Stimulated activated memory B cell treated with anti-CD40 and anti-IgM and Interleukin-4, amounts not matched to agents 10 μg/mL and 1 μg/mL and 100 μg/mL, for 72 hours (primary cell): Measurements from ENCODE around the gene ITPR1.

Experiments used
- ATAC-seq: fragments of 150-1000 bp; cut with Tn5 transposase; 2 replicates; pipeline ENCODE4 v1.10.0; 2021
- H3K27ac Mint-ChIP-seq: one replicate; pipeline ENCODE4 v1.8.0; 2022; ENCODE audit warnings: mild to moderate bottlenecking, mixed read lengths
- H3K27me3 Mint-ChIP-seq: one replicate; pipeline ENCODE4 v1.8.0; 2022; ENCODE audit warnings: mixed read lengths
- H3K36me3 Mint-ChIP-seq: one replicate; pipeline ENCODE4 v1.8.0; 2022; ENCODE audit warnings: mixed read lengths
- H3K4me1 Mint-ChIP-seq: one replicate; pipeline ENCODE4 v1.8.0; 2022; ENCODE audit warnings: mixed read lengths
- H3K4me3 Mint-ChIP-seq: one replicate; pipeline ENCODE4 v1.8.0; 2022; ENCODE audit warnings: mild to moderate bottlenecking, moderate library complexity, mixed read lengths
- H3K9me3 Mint-ChIP-seq: one replicate; pipeline ENCODE4 v1.8.0; 2022; ENCODE audit warnings: mixed read lengths

The ITPR1 gene

DNA sequence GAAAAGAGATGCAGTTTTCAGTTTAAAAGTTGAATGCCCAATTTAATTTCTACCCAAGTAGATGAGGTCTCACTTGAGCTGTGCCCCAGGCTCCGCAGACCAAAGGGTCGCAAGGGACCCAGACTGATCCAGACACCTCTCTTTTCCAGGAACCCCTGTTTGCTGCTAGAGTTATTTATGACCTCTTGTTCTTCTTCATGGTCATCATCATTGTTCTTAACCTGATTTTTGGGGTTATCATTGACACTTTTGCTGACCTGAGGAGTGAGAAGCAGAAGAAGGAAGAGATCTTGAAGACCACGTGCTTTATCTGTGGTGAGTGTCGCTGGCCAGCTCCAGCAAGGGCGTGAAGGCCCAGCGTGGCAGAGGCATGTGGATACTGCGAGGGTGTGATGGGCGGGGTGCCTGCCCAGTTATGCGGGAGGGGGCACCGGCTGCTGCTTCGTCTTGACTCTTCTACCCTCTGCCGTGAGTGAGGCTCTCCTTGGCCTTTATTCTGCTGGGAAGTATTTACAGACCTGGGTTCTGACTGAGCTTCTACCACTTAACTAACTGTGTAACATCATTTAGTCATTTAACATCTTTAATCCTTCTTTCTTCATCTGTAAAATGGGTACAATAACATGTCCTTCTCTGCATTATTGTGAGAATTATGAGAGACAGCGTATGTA is 321.9 kb downstream of the ITPR1 start:
- Mint-ChIP-seq H3K36me3 (peaks cover 96% of the 10 kb centered on the region), H3K27ac (no peak overlapping the region), H3K9me3 (no peaks in the 10 kb centered on the region), H3K4me3 (no peak overlapping the region), H3K4me1 (peaks cover 7% of the 10 kb centered on the region), H3K27me3 (no peaks in the 10 kb centered on the region)
- ATAC-seq, result no peak

DNA sequence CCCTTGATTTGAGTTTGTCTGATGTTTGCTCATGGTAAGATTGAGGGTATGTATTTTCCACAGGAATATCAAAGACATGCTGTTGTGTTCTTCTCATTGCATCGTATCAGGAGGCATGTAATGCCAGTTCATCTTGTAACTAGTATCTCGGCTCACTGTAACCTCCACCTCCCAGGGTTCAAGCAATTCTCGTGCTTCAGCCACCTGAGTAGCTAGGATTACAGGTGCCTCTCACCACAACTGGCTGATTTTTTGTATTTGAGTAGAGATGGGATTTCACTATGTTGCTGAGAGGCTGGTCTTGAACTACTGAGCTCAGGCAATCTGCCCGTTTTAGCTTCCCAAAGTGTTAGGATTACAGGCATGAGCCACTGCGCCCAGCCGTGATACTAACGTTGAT is 323.2 kb downstream of the ITPR1 start:
- Mint-ChIP-seq H3K9me3 (no peaks in the 10 kb centered on the region), H3K27me3 (no peaks in the 10 kb centered on the region), H3K27ac (no peak overlapping the region), H3K4me1 (peaks cover 20% of the 10 kb centered on the region), H3K36me3 (peaks cover 96% of the 10 kb centered on the region), H3K4me3 (no peak overlapping the region)
- ATAC-seq, result no peak

DNA sequence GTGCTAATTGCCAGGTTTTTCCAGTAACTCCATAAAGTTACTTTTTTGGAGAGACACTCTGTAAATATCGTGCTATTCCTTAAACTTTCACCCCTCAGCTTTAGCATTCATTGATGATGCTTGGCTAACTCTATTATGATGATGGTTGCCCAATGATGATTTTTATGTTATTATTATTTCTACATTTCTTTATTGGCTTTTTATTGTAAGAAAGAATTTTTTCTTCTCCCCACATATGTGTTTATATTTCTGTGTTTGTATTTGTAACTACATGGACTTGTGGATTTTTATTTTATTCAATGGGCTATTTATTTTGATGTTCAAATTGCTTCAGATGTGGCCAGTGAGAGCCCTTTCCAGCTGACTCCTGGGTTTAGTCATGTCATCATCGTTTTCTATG is 323.6 kb downstream of the ITPR1 start:
- H3K4me3 Mint-ChIP-seq, result no peak overlapping the region

DNA sequence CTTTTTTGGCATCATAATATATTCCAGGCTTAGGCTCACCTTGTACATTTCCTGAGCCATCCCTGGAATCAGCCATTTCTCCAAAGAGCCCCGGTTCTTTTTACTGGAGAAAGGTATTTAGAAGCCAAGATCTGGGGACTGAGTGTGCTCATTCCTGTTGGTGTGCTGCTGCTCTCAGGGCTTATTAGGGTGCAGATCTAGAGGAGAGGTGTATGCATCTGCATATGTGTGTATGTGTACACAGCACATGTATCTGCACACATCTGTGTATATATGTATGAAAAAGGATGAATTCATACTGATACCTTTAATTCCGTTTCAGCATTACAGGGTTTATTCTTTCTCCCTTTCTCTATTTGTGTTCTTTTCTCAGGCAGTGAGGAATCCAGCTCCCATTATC is 324.0 kb downstream of the ITPR1 start:
- Mint-ChIP-seq H3K9me3 (no peaks in the 10 kb centered on the region), H3K27me3 (no peaks in the 10 kb centered on the region)

More for the DNA sequence above, 323.6 kb downstream of the ITPR1 start:
- Mint-ChIP-seq H3K36me3 (peaks cover 96% of the 10 kb centered on the region), H3K27me3 (no peaks in the 10 kb centered on the region), H3K27ac (peak overlapping the region; percentile 4), H3K9me3 (no peaks in the 10 kb centered on the region), H3K4me1 (peaks cover 24% of the 10 kb centered on the region)
- ATAC-seq, result no peak

DNA sequence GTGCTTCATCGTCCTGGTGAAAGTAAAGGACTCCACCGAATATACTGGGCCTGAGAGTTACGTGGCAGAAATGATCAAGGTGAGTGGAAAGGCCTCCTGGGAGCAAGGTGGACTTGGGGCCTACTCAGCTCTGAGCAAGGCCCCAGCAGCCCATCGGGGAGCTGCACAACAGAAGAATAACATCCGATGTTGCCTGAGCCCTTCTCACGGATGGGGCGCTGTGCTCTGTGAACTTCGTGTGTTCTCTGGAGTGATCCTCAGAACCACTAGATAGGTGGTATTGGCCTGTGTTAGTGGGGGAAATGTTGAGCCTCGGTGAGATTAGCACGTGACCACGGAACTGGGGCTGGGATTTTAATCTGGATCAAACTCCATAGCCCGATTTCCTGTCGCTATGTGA is 325.0 kb downstream of the ITPR1 start:
- no peak overlapping the region for H3K4me3 Mint-ChIP-seq
- H3K9me3 Mint-ChIP-seq, result no peaks in the 10 kb centered on the region
- H3K27ac Mint-ChIP-seq, result no peak overlapping the region
- no peaks in the 10 kb centered on the region for H3K27me3 Mint-ChIP-seq
- no peak for ATAC-seq
- peaks cover 31% of the 10 kb centered on the region for H3K4me1 Mint-ChIP-seq
- H3K36me3 Mint-ChIP-seq, result peaks cover 97% of the 10 kb centered on the region

More for the DNA sequence above, 324.0 kb downstream of the ITPR1 start:
- Mint-ChIP-seq H3K4me3 (no peak overlapping the region), H3K4me1 (peaks cover 28% of the 10 kb centered on the region), H3K36me3 (peaks cover 97% of the 10 kb centered on the region), H3K27ac (peak overlapping the region; percentile 4)
- no peak for ATAC-seq

DNA sequence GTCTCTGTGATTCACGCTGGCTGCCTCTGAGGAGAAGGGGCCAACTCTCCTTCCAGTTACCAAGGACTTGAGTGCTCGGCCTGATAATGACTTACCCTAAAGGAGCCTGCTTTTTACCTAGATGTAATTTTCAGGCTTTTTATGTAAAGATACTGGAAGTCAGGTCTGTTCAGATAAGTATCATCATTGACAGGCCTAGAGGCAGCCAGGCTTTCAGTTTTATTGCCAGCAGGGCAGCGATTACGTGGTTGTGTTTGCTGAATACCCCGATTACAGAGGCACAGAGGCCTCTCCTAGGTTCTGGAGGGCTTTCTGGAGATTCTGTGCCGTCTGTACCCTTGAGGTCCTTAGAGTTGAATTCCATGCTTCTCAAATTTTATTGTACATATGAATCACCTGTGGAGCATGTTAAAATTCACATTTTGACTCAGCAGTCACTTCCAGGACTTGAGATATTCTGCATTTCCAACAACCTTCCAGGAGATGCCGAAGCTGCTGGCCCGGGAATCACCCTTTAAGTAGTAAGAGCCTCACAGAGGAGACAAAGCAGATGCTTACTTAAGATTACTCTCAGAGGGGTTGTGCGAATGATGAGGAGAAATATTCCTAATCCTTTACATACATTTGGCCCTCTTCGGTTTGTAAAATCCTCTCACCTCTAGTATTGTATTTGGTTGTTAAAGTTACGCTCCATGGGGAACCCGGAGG is 326.0 kb downstream of the ITPR1 start:
- Mint-ChIP-seq H3K4me3 (no peak overlapping the region), H3K27me3 (no peaks in the 10 kb centered on the region), H3K27ac (peak overlapping the region; percentile 80), H3K9me3 (no peaks in the 10 kb centered on the region), H3K4me1 (peaks cover 41% of the 10 kb centered on the region), H3K36me3 (peaks cover 97% of the 10 kb centered on the region)
- no peak for ATAC-seq

DNA sequence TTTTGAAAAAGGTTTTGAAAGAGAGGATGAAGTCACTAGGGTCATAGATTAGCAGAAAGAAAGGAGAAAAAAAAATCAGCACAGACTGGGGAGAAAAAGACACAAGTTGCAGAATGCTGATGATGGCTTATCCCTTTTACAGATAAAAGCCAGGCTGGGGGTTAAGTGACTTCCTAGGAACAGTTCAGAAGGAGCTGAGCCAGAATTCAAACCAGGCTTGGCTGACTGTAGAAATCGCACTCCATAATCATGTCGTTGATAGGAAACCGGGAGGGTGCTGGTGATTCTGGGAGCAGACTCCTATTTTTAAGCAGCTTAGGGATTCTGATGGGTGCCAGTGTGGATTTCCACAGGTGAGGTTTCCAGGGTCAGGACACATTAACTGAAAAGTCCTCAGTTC is 326.6 kb downstream of the ITPR1 start:
- H3K4me1 Mint-ChIP-seq, result peaks cover 47% of the 10 kb centered on the region

DNA sequence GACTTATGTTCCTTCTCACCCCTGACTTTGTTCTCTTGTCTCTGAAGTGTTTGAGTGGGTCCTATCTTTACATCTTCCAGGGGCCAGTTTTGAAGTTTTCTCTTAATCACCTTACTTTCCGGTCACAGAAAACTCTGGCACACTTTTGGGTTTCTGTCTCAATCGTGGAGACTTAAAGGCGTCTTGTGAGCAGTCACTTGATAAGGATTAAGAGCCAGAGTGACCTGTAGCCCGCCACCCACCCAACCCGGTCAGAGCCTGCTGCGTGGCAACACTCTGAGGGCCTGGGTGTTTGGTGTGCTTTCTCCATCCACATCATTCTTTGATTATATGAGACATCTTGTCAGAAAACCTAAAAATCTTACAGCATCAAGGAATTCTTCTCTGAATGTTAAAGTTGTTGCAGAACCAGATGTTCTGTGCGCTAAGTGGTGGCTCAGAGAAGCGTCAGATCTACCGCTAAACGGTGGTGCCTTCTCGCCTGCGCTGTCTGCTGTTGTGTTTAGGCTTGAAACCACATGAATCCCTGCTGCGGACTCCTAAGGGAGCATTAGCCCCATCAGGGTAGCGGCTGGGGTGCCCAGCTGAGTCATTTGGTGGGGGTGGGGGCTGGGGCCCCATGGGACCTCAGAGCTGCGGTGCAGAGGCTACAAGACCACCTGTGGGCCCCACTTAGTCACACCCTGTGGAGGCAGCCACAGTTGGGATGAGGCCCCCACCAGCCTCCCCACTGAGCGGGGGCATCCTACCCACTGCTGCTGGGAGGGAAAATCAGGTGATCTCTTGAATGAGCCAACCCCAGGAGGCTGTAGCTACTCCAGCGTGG is 327.4 kb downstream of the ITPR1 start:
- no peaks in the 10 kb centered on the region for H3K9me3 Mint-ChIP-seq
- H3K4me3 Mint-ChIP-seq, result no peak overlapping the region
- H3K27ac Mint-ChIP-seq, result peak overlapping the region; percentile 80
- H3K36me3 Mint-ChIP-seq, result peaks cover 97% of the 10 kb centered on the region
- H3K4me1 Mint-ChIP-seq, result peaks cover 55% of the 10 kb centered on the region
- no peaks in the 10 kb centered on the region for H3K27me3 Mint-ChIP-seq
- ATAC-seq, result peak; percentile 32

More for the DNA sequence above, 326.6 kb downstream of the ITPR1 start:
- H3K4me3 Mint-ChIP-seq, result no peak overlapping the region
- no peak for ATAC-seq
- H3K27me3 Mint-ChIP-seq, result no peaks in the 10 kb centered on the region
- peak overlapping the region; percentile 80 for H3K27ac Mint-ChIP-seq
- peaks cover 97% of the 10 kb centered on the region for H3K36me3 Mint-ChIP-seq
- no peaks in the 10 kb centered on the region for H3K9me3 Mint-ChIP-seq

DNA sequence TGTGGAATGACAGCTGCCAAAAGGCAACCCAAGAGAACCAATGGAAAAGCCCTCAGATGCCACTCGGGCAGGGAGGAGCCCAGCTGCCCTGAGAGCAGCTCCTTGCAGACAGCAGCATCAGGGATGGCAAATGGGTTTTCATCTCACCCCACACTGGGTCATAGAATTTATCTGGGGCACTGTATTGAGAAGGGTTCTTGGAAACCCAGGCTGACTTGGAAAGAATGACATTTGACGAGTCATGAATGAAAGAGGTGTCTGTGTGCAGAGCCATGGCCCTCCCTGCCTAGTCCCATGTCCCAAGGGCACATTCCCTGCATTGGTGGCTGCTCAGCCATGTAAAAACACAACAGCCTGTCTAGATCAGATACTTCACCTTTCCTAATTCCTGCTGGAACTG is 328.2 kb downstream of the ITPR1 start:
- Mint-ChIP-seq H3K9me3 (no peaks in the 10 kb centered on the region), H3K27ac (peak overlapping the region; percentile 80), H3K36me3 (peaks cover 97% of the 10 kb centered on the region), H3K4me3 (no peak overlapping the region), H3K4me1 (peaks cover 63% of the 10 kb centered on the region), H3K27me3 (no peaks in the 10 kb centered on the region)
- no peak for ATAC-seq

DNA sequence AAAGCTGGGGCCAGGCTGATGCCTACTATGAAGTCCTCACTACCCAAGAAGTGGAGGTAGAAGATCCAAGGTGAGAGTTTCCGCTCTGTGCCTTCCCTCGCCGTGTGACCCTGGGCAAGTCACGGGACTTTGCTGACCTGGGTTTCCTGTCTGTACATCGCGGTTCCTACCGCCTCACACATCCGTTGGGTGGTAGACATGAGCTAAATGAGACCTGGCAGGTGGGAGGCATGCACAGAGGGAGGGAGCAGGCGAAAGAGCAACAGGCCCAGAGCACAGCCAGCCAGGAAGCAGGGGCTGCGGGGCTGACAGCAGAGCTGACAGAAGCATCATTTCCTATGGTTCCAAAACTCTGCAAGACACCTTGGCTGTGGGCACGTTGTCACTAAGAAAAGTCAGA is 328.8 kb downstream of the ITPR1 start:
- no peak overlapping the region for H3K4me3 Mint-ChIP-seq
- H3K36me3 Mint-ChIP-seq, result peaks cover 97% of the 10 kb centered on the region
- H3K27me3 Mint-ChIP-seq, result no peaks in the 10 kb centered on the region
- peak overlapping the region; percentile 80 for H3K27ac Mint-ChIP-seq
- peak; percentile 68 for ATAC-seq
- H3K9me3 Mint-ChIP-seq, result no peaks in the 10 kb centered on the region
- H3K4me1 Mint-ChIP-seq, result peaks cover 69% of the 10 kb centered on the region

DNA sequence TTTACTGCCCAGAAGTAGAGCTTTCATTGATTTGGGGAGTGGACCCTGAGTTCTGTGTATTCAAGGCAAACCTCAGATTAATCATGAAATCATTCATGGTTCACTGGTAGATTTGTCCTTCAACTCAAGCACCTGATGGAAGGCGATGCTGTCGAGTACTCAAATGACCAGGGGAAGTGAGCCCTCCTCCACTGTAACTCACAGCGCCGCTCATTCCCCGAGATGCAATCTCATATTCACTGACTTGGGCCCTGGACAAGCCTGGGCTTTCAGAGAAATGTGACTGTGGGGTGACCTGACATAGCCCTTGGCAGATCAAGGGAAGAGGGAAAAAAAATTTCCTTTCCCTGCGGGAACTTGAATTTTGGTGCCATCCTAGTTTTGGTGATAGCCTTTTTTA is 329.4 kb downstream of the ITPR1 start:
- peaks cover 97% of the 10 kb centered on the region for H3K36me3 Mint-ChIP-seq

DNA sequence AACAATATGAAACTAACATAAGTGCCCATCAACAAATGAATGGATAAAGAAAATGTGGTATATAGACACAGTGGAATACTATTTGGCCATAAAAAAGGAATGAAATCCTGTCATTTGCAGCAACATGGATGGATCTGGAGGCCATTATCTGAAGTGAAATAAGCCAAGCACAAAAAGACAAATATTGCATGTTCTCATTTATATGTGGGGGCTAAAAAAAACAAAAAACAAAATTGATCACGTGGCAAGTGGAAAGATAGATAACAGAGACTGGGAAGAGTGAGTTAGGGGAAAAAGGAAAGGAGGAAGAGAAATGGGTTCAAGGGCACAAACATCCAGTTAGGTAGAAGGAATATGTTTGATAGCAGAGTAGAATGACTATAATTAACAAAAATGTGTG is 330.2 kb downstream of the ITPR1 start:
- H3K9me3 Mint-ChIP-seq, result no peaks in the 10 kb centered on the region
- H3K27me3 Mint-ChIP-seq, result no peaks in the 10 kb centered on the region
- no peak for ATAC-seq
- peaks cover 97% of the 10 kb centered on the region for H3K36me3 Mint-ChIP-seq
- H3K27ac Mint-ChIP-seq, result no peak overlapping the region
- H3K4me1 Mint-ChIP-seq, result peaks cover 83% of the 10 kb centered on the region
- no peak overlapping the region for H3K4me3 Mint-ChIP-seq

More for the DNA sequence above, 329.4 kb downstream of the ITPR1 start:
- peak overlapping the region; percentile 80 for H3K27ac Mint-ChIP-seq
- no peak overlapping the region for H3K4me3 Mint-ChIP-seq
- H3K27me3 Mint-ChIP-seq, result no peaks in the 10 kb centered on the region
- no peaks in the 10 kb centered on the region for H3K9me3 Mint-ChIP-seq
- peaks cover 75% of the 10 kb centered on the region for H3K4me1 Mint-ChIP-seq
- ATAC-seq, result no peak

DNA sequence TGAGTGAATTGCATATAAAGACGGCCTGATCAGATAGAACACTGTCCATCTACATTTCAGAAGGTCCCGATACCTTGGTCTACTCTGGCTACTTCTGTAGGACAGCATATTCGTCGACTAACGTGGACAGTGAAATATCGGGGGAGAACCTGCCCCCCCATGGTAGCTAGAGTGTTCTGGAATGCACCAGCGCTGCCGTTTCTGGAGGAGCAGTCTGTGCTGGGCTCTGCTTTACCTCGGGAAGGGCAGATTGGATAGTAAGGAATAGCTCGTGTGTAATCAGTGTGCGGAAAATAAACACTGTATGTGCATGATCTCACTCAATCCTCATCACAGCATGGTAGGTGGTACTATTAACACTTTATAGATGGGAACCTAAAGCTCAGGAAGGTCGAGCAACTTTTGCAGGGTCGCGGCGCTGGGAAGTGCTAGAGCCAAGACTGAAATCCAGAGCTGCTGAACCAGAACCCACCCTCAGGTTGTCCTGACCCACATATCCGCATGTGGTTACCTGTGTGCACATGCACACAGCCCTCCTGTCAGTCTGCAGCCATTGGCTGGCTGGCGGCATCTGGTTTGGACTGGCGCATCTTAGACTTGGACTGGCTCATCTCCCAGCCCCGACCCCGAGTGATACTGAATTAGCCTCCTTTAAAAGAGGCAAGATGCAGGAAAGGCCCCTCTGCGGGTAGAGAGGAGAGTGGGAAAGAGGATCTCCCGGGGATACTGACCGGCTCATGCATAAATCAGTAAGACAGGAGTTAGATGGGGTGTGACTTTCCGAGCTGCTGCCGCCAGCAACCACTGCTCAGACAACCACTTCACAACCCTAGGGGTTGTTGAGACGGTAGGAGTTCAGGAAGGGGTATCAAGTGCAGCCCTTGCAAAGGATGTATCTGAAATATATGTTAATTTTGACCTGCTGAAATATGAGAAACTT is 331.1 kb downstream of the ITPR1 start:
- Mint-ChIP-seq H3K27ac (peak overlapping the region; percentile 88), H3K4me3 (no peak overlapping the region), H3K4me1 (peaks cover 90% of the 10 kb centered on the region), H3K9me3 (no peaks in the 10 kb centered on the region), H3K27me3 (no peaks in the 10 kb centered on the region), H3K36me3 (peaks cover 96% of the 10 kb centered on the region)
- no peak for ATAC-seq

DNA sequence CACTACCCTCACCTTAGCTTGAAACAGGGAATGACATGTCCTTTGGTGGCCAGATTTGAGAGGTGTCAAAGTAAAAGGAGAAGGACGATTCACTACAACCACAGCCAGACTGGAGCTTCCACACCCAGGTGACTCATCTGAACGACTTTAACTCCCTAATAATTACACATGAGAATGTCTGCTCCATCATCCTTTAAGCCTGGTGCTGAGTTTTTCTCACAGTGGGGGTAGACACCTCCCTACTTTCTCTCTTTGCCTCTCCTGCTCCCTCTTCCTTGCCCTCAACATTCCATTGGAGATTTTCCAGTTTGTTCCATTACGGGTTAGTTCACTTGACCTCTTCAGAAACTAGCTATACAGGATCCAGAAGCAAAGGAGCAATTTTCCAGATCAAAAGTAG is 331.8 kb downstream of the ITPR1 start:
- ATAC-seq, result no peak
- no peak overlapping the region for H3K4me3 Mint-ChIP-seq
- no peaks in the 10 kb centered on the region for H3K9me3 Mint-ChIP-seq
- H3K27ac Mint-ChIP-seq, result peak overlapping the region; percentile 88
- peaks cover 95% of the 10 kb centered on the region for H3K36me3 Mint-ChIP-seq
- no peaks in the 10 kb centered on the region for H3K27me3 Mint-ChIP-seq
- peaks cover 90% of the 10 kb centered on the region for H3K4me1 Mint-ChIP-seq
